AG08396 (cell line): ENCODE measurements around the gene KRT73.

Source experiments
- DNase-seq: peaks from one replicate; pipeline ENCODE4 v3.0.0; 2012; ENCODE audit warnings: low spot score, mixed read lengths

Gene KRT73

GRCh38 chr12:52566847-52567291 is 51.5 kb downstream of the KRT73 start:
- no peak for DNase-seq

GRCh38 chr12:52564582-52564981 is 53.8 kb downstream of the KRT73 start:
- DNase-seq = no peak

GRCh38 chr12:52561880-52562449 is 56.4 kb downstream of the KRT73 start:
- DNase-seq = peak; percentile 27

- no peak for DNase-seq
Measured at GRCh38 chr12:52559979-52560378, 58.4 kb downstream of the KRT73 start.

- no peak for DNase-seq
Measured at GRCh38 chr12:52558781-52559445, 59.4 kb downstream of the KRT73 start.
